Activated CD4-positive, CD25-positive, alpha-beta regulatory T cell treated with anti-CD3 and anti-CD28 coated beads, Interleukin-2, amount 50 U/mL, for 24 hours (primary cell): ENCODE data around the gene FBP1.
A peak's percentile ranks its signal among the peaks of the same experiment; 100 is the strongest.
"Not testable (repeated sequence)": the region's sequence is repeated elsewhere in the genome, so short reads cannot be mapped to it uniquely, and the experiment has no call there.

ENCODE experiments used
- ATAC-seq, 2 donors: fragments of 150-1000 bp; cut with Tn5 transposase; one replicate each; pipeline ENCODE4 v1.10.0; 2021; ENCODE audit warnings: mild to moderate bottlenecking in 1 of 2, moderate library complexity in 1 of 2

FBP1 gene

DNA sequence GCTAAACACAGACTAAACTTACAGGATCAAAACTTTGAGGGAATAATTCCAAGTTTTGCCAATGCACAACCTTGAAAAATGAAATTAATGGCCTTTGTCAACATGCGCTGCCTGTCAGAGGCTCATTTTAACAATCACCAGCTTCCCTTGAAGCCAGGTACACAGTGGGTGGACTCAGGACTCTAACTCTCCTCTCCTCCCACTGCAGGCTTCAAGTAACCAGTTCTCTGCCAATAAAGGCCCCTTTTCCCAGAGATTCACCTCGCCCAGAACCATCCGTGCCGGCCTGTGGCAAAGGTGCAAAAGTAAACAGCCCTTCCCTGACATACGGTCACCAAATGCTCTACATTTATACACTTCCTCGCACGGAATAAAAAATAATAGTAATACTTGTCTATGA is 27.2 kb downstream of the FBP1 start:
- peak in 1 of 2 donors; percentile 21 for ATAC-seq

DNA sequence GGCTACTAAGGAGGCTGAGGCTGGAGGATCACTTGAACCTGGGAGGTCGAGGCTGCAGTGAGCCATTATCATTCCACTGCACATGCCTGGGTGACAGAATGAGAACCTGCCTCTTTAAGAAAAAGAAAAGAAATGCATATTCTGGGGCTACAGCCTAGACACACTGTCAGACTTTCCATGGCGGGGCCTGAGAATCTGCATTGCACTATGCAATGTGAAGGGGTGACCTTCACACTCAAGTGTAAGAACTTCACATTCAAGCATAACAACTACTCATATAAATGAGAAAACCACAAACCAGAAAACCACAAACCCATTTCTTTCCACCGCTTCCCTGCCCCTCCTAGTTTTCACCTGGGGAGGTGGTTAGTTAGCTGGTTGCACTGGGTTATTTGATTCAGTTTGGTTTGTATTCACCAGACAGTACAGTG is 27.7 kb downstream of the FBP1 start:
- peak; percentile 69 to 87 for ATAC-seq

DNA sequence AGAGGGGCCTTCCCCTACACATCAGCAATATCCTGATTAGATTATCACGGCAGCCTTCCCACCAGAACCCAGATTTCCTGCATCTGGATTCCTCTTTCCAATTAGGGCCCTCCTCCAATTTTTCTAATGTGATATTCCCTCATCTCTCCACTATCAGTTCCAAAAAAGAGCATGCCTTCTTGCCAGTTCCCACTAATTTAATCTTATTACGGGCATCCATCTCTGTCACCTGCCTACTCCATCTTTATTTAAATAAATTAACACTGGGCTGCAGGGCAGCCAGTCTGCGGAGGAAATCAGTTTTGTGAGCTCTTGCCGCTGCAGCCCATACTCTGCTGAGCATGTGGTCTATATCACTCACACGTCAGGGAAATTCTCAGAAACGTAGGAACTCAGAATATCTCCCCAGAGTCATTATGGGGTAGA is 29.1 kb downstream of the FBP1 start:
- no peak for ATAC-seq

DNA sequence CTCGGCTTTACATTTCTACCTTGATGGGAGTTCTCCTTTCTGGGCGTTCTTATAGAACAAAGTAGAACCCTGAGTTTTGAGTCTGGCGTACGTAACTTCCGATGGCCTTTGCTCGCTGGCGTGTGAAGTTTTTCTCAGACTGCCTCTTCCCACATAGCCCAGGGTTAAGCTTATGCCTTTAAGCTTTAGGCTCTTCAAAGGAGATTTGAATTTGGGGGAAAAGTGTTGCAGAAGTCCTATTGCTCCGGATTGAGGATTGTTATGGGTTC is 32.0 kb downstream of the FBP1 start:
- ATAC-seq: no peak

DNA sequence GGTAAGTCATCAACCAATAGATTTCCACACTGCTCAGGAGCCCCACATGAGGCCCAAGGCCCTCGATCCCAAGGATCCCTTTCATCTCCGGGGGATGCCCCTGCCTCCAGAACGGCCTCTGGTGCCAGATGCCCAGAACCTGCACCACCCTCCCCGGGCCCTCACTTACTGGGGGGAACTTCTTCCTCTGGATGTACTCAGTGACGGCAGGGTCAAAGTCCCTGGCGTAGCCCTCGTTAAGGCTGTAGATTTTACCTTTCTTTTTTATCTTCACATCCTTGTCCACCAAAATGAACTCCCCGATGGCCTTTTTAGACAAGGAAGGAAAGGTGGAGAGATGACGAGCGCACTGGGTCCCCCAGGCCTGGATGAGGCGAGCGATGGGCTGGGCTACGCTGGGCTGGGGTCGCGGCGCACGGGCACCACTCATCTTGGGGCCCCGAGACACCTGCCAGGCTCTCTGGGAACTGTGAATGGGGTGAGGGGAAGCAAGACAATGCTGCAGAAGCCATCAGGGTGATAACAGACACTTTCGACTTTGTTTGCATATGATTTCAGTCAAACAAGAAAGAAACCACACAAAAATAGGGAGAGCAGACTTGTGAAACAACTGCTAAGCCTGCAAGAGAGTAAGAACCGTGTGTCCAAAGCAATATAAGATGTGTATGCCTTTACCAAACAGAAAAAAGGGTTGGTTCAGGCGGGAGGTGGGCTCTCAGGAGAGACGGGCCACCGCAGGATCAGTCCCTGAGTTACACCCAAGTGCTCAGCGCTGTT is 32.5 kb downstream of the FBP1 start:
- no peak for ATAC-seq

DNA sequence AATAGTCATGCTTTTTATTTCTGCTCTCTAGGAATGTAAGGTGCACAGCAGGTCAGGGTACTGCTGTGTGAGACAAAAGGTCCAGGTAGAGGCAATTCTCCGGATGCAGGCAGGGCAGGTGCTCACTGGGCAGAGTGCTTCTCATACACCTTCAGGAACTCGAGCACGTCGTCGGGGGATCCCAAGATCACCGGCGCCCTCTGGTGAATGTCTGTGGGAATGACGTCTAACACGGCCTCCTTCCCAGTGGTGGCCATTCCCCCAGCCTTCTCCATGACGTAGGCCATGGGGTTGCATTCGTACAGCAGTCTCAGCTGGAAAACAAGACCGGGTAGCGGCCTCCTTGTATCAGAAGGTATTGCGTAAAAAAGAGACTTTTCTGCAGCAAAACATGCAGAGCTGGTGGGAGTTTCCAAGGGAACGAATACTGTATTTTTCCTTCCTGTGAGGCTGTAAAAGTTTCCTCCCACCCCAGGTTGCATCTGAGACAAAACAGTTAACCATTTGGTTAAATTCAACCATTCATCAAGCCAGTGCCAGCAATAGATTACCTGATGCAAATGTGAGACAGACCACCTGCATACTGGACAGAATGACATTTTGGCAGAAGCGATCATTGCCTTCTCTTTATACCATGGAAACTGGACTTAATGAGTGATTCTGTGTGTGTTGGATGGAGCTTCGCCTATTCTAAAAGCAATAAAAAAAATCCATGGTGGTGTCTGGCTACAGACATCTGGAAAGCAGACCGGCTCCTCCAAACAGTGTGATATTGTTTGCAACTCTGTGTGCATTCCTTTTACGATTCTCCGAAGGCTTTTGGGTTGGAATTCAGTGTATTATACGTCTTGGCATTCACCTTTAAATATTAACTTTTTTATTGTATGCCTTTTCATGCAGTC is 35.8 kb downstream of the FBP1 start:
- ATAC-seq: peak in 1 of 2 donors; percentile 81

DNA sequence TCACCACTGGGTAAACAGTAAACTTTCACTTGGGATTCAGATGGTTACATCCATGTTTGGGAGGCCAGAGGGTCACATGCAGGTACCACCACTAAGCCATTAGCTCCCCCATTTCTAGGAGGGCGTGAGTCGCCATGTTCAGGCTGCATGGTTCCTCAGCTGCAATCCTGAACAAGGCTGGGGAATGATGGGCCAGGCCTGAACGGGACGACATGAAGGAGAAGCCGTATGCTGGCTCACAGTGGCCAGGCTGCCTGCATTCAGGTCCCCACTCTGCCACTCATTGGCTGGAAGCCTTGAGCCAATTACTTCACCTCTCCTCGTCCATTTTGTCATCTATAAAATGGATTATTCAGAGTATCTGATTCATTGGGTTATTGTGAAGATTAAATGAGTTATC is 36.7 kb downstream of the FBP1 start:
- no peak for ATAC-seq

DNA sequence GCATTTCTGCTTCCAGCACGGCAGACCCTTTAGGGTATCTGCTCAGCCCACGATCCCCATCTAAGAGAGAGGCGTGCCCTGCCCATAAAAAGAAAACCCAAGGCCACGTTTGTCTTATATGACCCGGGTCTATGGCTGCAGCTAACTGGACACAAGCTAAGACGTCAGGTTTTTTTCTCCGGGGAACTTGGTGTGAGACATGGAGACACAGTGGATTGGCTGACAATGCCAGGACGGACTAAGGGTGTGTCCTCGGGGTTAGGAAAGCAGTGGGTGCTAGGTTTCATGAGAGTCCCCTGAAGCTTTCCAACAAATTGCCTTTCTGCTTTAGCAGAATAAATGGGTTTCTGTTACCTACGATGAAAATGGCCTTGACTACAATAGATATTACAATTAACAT is 38.6 kb downstream of the FBP1 start:
- no peak for ATAC-seq

DNA sequence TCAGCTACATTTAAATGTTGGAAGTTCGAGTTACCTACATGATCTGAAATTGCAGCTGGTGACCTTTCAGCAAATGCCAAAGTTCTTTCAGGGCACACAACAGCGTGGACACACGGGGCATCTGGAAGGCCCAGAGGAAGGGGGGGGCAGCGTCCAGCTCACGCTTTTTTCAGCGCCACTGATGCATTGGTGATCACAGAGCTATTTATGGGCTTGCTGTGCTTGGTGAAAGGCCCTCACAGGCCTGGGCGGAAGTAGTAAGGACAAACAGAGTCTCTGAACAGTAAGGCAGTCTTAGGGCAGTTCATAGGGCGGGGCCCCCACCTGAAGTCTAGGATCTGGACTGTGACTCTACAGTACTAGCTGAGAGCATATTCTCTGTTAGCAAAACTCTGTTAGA is 39.1 kb downstream of the FBP1 start:
- ATAC-seq: no peak

DNA sequence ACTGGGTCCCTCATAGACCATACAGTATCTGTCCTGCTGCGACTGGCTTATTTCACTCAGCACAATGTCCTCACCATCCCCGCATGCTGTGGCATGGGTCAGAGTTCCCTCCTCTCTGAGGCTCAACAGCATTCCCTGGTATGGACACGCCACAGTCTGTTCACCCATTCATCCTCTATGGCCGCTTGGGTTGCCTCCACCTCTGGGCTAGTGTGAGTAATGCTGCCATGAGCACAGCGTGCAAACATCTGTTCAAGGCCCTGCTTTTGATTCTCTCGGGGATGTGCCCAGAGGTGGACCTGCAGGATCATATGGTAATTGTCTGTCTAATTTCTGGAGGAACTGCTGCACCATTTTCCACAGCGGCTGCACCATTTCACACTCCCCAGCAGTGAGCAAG is 40.2 kb downstream of the FBP1 start:
- ATAC-seq: no peak

DNA sequence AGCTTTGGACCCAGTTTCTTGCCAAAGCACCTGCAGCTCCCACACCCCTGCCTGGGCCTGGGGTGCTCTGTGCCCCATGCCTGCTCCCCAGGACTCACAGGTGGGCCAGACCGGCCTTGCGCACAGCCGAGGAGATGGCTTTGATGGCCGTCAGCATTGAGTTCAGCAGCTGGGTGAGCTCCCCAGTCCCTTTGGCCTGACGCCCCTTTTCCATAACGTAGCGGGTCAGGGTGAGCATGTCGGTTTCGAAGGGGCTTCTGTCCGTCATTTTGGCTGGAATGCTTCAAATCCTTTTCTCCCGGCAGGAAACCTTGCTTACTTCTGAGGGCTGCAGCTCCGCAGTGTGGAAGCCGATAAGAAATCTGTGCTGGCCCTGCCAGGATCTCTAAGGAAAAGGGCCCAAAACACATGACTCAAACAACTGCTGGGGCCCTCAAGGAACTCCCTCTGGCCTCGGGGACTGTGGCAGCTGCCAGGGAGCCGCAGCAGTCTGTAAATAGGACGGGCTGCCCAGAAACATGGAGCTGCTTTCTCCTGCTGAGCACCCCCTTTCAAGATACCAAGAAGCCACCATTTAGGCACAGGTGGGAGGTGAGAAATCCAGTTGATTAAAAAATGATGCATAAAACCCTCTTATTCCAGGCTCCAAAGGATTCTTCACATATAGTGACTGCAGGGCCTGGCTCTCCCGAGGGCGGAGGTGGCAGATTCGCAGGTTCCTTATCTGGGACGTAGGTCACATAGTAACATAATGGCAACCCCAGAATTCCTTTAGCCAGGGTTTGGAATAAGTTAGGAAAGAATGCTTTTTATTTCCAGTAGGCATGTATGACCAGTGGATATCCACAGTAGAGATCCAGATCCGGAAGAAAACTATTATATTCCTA is 45.6 kb downstream of the FBP1 start, which contains the start of gene FBP2:
FBP2 (minus strand) TSS at position 366 of the 887 bp plus-strand sequence; CDS start at position 268, 98 bp downstream.
- no peak for ATAC-seq

DNA sequence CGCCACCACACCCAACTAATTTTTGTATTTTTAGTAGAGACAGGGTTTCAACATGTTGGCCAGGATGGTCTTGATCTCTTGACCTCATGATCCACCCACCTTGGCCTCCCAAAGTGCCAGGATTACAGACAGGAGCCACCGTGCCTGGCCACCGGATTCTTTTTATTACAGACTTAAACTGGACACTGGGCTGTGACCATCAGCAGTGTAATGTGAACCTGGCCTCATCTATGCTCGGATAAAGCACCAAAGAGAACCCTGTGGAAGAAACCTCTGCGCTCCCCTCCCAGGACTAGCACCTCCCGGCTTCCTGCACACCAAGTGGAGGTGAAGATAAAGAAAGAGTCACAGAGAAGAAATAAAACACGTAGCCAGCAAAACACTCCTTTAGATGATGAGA is 46.6 kb downstream of the FBP1 start:
- ATAC-seq: not testable (repeated sequence)

DNA sequence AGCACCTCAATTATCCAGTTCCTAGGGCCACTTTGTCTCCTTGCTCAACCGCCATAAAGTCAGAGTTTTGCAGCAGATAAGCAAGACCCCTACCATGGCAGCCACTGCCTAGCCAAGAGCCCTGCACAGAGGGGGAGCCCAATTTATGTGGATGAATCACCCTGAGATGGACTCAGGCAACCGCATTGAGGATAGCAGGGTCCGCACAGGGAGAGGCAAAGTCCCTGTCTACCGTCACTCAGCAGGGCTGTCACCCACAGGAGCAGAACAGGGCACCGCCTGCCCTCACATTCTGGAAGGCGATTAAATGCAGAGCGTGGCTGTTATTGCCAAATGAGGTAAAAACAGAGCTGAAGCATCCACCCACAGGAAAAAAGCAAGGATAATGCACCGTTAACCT is 47.4 kb downstream of the FBP1 start:
- no peak for ATAC-seq

DNA sequence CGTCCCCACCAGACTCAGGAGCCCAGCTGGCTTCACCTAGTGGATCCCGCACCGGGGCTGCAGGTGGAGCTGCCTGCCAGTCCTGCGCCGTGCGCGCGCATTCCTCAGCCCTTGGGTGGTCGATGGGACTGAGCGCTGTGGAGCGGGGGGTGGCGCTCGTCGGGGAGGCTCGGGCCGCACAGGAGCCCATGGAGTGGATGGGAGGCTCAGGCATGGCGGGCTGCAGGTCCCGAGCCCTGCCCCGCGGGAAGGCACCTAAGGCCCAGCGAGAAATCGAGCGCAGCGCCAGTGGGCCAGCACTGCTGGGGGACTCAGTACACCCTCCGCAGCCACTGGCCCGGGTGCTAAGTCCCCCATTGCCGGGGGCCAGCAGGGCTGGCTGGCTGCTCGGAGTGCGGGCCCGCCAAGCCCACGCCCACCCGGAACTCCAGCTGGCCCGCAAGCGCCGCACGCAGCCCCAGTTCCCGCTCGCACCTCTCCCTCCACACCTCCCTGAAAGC is 48.2 kb downstream of the FBP1 start:
- ATAC-seq: not testable (repeated sequence)

DNA sequence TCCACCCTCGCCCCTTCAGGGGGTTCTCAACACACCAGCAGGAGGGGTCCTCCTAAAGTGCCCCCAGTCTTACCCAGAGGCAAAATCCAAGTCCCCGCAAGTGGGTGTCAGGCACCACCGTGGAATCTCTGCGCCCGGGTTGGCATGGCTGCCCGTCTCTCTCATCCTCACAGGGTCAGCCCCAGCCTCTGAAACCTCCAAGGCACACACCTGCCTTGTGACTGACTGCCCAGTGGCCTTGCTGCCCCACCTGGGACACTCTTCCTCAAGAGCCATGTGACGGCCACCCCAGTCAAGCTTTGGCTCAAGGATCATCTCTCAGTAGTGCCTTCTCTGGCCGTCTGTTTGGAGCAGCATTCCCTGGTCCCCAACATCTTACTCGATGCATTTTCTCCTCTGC is 50.6 kb downstream of the FBP1 start:
- ATAC-seq: no peak

DNA sequence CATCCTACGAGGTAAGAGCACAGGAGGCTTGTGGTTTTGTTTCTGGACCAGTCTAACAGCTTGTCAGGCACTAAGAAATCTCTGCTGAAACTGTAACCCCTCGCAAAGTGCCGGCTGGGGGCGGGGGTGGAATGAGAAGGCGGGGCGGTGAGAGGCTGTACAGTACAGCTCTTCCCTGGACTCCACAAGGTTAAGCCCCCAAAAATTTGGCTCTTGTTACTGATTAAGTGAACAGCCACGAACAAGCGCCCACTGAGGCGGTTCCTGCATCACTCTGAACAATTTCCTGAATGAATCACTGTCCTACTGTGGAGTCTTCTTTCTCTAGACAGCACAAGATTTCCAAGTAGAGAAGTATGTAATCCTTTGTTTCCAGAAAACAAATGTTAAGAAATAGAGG is 52.5 kb downstream of the FBP1 start:
- ATAC-seq: no peak

DNA sequence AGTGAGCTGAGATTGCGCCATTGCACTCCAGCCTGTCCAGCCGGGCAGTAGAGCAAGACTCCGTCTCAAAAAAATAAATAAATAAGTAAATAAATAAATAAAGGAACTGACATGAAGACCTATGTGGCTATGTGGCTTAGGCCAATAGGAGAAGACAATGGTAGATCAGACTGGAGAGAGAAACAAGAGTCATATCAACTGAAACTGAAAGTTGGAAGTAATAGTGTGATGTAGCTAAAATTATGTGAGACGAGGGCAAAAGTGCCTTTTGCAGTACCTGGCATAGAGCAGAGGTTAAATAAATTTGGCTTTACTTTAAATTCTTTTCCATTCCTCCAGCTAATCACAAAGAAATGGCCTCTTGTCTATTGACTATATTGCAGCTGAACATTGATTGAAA is 53.0 kb downstream of the FBP1 start:
- ATAC-seq: peak; percentile 44 to 60

DNA sequence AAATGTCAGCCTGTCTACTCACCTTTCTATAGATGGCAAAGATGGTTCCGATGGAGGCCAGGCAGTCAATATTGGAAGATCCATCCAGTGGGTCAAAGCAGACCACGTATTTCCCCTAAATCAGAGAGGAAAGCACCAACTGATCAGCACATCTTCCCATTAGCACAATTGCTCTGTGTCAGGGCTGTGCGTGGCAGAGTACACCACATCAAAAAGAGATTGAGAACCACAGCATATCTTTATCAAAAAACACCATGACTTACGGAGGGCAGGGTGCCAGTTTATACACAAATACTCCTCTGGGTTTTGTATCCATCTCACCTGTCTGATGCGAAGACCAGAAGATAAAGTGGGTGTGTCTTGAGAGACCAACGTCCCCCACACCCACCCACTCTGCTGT is 54.8 kb downstream of the FBP1 start:
- ATAC-seq: peak in 1 of 2 donors; percentile 62

DNA sequence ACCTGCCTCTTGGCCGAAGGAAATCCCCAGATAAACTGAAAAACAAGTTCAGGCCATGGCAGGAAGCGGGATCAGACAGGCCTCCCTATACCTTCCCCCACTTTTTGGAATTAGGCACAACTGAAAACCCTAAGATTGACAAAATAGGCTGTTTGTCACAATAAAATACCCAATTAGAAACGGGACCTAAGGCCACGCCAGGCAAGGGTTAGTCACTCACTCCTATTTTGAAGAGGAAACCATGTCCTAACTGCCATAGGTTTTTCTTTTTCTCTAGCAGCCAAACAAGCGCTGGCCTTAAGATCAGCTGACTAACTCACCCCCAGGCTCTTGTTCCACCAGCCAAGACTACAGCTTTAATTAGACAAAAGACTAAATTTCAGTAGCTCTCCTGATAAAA is 57.6 kb downstream of the FBP1 start:
- ATAC-seq: no peak

DNA sequence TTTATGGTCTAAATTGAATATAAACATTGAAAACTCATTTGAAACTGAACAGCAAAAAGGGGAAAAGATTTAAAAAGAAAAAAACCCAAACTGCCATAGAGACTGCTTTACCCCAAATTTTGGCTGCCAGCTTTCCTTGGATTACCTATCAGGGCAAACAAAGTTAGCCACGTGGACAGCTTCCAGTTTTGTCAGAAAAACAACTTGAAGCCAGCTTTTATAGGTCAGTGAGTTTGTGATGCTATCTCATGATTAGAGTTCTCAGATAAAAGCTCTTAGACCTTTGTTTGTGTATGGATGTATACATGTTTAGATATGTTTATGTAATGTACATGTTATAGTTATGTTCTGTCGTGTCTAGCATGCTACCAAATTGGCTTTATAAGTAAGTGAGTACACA is 61.7 kb downstream of the FBP1 start:
- ATAC-seq: no peak

DNA sequence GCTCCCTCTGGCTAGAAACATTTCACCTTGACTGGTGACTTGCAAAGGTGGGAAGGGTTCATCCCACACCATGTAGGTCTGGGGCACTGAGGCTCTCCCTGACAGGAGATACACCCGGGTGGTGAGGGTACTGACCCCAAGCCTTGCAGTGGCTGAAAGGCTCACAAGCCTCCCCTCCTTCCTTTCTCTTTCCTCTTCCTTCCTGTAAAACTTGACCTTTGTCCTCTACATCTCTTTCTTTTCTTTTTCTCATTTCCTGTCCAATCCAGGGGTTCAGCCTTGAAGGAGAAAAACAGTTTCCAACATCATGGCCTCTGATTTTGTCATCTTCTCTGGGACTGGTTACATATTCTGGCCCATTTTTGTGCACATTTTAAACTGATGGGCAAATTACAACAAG is 62.3 kb downstream of the FBP1 start:
- no peak for ATAC-seq

DNA sequence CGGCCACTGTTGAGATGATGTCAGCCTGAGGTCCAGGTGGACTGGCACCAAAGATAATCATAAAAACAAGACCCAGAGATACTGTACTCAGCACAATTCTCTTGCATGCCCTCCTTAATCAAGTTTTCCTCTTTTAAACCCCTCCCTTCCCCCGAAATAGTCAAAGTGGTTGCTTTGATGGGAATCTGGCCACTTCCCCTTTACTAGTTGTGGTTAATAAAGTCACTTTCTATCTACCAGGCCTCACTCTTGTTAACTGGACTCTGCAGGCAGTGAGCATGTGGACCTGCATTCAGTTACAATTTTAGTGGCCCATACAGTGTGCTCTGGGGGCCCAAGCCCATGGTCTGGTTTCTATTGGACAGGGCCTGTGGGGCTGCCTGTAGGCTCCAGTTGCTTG is 63.2 kb downstream of the FBP1 start:
- ATAC-seq: no peak
